Measurements from ENCODE around the gene CECR2.

- TF ChIP-seq, protein P1, sequence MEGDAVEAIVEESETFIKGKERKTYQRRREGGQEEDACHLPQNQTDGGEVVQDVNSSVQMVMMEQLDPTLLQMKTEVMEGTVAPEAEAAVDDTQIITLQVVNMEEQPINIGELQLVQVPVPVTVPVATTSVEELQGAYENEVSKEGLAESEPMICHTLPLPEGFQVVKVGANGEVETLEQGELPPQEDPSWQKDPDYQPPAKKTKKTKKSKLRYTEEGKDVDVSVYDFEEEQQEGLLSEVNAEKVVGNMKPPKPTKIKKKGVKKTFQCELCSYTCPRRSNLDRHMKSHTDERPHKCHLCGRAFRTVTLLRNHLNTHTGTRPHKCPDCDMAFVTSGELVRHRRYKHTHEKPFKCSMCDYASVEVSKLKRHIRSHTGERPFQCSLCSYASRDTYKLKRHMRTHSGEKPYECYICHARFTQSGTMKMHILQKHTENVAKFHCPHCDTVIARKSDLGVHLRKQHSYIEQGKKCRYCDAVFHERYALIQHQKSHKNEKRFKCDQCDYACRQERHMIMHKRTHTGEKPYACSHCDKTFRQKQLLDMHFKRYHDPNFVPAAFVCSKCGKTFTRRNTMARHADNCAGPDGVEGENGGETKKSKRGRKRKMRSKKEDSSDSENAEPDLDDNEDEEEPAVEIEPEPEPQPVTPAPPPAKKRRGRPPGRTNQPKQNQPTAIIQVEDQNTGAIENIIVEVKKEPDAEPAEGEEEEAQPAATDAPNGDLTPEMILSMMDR (conservative IDR thresholded peaks at IDR 0.05; ENCODE audit: low read depth, low read length), result no peak
- TF ChIP-seq EZH2 (IDR thresholded peaks at IDR 0.05; ENCODE audit: low read length, unreplicated experiment), result no peak
- no peak for TF ChIP-seq EZH2phosphoT487 (IDR thresholded peaks at IDR 0.05; ENCODE audit: borderline replicate concordance, low read length)
These were observed 119.8 kb downstream of the CECR2 start for GRCh38 chr22:17489101-17489500.
